Measurements from ENCODE around the gene KRTAP10-3.

KRTAP10-3 gene

DNA sequence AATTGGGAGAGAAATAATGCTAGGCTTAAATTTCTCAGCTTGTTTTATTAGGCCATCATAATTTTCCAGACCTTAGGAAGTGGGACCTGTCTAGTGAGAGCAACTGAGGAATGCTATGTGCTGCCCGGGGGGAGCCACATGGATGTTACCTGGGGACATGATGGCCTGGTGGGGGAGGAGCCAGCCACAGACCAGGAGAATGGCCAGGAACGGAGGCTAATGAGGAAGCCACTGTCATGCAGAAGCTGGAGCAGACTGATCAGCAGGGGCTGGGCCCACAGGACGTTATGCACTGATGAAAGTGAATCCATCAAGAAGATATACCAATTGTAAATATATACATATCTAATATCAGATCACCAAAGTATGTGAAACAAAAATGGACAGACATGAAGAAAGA lies 14.0 kb downstream of the KRTAP10-3 start:
- no peak for FAIRE-seq

DNA sequence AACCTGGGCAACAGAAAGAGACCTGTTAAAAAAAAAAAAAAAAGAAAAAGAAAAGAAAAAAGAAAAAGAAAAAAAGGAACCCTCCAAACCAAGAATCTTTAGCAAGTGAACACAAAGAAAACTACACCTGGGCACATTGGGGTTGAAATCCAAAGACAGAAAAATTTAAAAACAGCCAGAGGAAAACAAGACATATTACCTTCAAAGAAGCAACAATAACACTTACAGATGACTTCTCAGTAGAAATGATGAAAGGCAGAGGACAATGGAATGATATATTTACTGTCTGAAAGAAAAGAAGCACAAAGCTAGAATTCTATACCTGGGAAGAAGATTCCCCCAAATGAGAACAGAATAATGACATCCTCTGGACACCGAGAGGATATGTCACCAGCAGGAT lies 15.9 kb downstream of the KRTAP10-3 start:
- no peak for FAIRE-seq

DNA sequence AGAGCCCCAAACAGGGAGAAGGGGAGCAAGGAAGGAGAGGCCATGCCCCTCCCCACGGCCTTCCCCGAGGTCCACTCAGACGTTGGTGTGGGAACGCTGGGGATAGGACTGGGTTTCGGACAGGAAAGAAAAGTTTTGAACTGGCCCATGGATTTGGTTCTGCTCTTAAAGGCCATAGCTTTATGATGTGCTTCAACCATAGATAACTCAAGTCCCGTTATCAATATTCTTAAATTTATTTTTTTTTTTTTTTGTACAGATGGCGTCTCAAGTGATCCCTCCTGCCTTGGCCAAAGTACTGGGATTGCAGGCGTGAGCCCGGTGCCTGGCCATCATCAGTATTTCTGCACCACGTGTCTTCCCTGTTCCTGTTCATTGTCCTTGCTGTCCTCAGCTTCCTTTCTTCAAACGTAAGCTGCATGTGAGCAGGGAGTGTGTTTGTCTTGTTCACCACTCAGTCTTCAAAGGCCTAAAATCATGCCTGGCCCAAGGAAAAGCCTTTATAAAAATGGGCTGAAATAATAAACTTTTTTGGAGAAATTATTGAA lies 17.8 kb downstream of the KRTAP10-3 start:
- FAIRE-seq: no peak

DNA sequence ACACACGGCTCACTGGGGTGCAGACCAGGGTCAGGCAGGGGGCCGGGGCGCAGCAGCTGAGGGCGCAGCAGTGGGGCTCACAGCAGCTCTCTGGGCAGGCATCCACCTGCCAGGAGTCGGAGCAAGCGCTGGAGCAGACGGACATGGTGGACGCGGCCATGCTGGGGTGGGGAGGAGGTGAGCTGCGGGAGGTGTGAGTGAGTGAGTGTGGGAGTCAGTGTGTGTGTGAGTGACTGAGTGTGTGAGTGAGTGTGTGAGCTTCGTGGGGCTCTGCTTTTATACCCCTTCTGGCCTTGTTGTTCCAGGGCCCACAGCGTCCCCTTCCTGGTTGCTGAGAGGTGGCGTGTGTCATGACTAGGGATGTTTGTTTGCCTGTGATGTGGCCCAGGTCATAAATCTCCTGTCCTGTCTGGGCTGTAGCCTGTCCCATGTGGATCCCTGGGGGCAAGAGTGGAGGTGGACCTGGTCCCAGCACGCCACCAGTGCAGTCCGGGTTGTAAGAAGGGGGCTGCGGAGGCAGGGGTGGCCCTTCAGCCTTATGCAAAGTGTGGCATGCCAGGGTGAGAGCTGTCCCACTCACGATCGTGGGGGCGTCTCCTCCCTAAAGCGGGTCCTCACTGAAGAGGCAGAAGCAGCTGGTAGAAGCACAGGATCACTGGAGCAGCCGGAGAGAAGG lies 18.5 kb downstream of the KRTAP10-3 start, which contains the start of gene KRTAP10-1:
Gene KRTAP10-1 (minus strand): TSS at position 205 of the 676 bp plus-strand sequence. CDS start 45 bp downstream, at position 160.
- FAIRE-seq: no peak

DNA sequence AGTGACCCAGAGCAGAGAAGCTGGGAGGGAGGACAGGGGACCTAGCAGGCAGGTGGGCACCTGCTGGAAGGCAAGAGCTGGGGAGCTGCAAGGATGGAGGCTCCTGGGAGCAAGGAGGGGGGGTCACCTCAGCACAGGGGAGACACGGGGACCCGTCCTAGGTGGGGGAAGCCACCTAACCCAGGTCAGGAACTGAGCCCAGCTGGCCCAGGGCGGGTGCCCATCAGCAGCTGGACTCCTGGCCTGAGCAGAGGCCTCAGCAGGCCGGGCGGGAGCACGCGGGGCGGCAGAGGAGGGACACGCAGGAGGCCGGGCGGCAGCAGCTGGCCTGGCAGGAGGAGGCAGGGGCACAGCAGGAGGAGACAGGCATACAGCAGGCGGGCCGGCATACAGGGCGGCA lies 19.5 kb downstream of the KRTAP10-3 start:
- FAIRE-seq: no peak

DNA sequence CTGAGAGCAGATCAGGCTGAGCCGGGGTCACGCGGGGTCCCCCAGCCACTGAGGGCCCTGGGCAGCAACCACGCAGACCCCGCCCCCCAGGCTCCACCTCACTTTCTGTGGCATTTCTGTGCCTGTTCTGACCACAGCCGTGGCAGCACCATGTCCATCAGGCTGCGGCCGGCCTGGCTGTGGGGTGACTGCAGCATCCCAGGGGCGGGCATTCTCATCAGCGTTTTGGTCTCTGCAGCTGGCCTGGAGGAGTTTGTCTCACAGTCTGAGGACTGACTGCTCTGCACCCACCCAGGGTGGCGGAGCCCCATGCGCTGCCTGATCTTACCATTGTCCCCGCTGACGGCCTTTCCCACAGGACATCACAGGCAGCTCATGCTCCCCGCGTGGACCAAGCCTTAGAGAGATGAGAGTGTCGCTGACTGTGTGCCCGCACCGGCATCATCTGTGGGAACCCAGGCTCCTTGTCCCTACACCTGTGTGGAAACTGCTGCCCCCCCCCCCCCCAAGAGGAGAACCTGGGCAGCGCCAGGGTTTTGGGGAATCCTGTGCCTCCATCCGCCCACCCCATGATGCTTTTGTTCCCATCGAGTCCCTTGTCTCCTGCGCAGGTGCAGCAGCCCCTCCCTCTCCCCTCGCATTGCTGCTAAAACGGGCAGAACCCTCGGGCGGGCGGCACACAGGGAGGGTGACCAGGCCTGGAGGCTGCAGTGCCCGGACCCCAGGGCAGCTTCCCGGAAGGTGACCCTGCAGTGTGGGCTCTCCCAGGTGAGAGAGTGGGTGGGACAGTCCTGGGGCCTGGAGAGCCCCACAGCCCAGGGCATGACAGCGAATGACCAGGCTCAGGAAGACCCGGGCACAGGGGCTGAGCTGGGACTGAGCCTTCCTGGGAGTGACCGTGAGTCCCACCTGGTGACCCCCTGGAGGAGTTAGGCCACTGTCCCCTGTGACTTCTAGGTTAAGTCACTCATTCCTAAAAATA lies 20.4 kb downstream of the KRTAP10-3 start:
- no peak for FAIRE-seq

DNA sequence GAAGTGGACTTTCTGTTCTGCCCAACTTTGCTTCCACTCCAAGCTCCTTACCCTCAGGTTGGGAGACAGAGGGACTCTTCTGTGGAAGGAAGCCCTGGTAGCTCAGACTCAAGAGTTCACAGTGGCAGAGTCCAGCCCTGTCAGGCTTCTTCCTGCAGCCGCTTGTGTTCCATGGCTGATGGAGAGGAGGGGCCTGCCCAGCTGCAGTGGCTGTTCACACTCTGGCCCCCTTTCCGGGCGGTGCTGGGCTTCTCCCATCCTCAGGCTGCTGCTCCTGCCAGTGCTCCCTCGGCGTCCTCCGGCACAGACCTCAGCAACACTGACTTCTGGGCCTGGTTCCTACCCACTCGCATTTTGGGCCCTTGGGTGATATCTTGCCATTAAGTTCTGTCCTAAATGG lies 22.6 kb downstream of the KRTAP10-3 start:
- no peak for FAIRE-seq

DNA sequence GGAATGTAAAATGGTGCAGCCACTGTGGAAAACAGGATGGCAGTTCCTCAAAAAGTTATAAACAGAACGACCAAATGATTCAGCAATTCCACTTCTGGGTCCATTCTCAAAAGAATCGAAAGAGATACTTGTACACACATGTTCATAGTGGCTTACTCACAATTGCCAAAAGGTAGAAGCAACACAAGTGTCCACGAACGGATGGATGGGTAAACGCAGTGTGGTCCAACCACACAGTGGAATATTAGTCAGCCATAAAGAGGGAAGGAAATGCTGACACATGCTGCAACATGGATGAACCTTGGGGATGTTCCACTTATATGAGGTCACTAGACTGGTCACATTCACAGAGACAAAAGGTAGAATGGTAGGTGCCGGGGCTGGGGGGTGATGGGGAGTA lies 23.9 kb downstream of the KRTAP10-3 start:
- FAIRE-seq: no peak

DNA sequence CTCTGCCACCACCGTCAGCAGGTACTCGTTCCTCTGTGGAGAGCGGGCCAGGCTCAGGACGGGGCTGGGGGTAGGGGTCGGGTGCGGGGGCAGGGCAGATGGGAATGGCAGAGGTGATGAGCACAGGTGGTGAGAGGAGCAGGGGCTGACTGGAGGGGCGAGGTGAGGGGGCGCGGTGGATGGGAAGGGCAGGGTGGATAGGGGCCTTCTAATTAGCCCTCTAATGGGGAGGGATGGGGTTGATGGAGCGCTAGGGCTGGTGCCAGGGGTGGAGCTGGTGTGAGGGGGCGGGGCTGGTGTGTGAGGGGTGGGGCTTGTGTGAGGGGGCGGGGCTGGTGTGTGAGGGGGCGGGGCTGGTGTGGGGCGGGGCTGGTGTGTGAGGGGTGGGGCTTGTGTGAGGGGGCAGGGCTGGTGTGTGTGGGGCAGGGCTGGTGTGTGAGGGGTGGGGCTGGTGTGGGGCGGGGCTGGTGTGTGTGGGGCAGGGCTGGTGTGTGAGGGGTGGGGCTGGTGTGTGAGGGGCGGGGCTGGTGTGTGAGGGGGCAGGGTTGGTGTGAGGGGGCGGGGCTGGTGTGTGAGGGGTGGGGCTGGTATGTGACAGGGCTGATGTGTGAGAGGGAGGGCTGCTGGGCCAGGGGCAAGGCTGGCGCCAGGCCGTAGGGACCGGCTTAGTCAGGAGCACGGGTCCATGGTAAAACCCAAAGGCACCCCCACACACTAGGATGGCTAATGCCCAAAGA lies 24.5 kb downstream of the KRTAP10-3 start:
- no peak for FAIRE-seq

DNA sequence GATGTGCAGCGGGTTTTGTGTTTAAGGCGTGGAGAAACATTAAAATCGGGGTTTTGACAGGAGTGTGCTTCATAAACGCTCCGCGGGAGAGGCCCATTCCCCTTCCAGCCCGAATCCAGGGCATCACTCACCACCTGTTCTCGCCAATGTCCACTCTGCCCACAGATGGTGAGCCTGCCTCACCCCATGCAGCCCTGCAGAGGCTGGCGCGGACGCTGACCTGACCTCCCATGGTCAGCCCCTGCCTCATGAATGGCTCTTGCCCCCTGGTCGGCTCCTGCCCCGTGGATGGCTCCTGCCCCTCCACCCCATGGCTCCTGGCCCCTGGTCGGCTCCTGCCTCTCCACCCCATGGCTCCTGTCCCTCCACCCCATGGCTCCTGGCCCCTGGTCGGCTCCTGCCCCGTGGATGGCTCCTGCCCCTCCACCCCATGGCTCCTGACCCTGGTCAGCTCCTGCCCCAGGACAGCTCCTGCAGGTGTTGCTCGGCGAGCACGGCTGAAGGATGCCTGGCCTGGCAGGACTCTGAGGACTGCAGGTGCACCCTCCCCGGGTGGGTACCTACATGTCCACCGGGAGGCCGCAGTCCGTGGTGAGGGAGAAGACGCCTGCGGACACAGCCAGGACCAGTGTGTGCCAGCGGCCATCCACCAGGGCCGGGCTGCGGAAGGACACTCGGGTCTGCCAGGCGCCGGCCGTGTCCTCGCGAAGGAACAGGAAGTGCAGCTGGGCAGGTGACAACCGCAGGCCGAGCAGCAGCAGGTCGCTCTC lies 25.3 kb downstream of the KRTAP10-3 start:
- FAIRE-seq: no peak

DNA sequence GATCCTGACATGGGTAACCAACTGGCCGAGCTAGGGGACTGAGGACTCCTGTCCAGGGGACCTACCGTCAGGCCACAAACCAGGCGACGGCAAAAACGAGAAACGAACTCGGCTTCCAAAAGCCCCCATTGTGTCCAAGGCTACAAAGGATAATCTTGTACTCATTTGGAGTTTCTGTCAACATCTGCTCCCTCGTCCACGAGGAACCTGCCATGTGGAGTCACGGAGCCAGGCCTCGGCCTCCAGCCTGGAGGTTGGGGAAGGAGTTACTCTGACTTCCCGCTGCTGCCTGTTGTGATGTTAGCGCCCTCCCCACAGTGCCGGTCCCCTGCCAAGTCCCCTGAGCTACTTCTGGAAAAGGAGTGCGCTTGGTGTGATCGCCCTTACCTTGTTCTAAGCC lies 25.9 kb downstream of the KRTAP10-3 start:
- FAIRE-seq: no peak

DNA sequence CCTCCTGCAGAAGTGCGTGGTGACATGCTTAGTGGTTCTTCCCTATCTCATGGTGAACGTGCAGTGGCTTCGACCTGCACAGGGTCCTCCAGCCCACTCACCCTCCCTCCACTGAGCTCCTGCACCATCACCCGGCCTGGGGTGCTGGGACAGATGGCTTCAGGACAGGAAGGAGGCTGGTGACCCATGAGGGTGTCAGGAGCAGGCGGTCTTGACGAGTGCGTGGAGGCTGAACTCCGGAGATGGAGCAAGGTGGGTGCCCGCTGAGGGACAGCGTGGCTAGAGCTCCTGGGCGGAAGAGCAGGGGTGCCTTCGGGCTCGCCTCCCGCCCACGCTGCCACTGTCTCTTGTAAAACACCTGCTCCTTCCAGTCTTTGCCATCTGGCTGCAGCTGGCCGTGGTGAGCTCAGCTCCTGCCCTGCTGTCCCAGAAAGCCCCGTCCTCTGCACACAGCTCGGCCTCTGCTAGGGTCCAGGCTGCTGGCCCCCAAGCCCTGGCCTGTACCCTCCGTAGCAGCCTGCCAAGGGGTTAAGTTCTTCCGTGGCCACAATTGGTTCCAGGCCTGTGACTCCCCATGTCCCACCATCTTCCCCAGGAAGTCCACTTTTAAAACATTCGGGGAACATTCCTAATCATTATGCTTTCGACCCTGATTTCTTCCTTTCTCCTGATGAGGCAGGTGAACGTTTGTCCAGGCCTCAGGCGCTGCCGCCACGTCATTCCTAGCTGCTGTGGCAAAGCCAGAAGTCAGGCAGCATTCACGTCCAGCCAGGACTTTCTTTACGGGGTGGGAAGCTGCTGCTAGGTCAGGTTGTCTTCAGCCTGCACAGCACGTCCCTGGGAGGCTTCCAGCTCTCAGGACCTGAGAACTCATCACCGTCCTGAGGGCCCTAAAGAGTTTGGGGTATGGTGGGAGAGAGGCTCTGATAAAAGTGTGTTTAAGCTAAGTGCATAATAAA lies 26.7 kb downstream of the KRTAP10-3 start:
- FAIRE-seq: no peak

DNA sequence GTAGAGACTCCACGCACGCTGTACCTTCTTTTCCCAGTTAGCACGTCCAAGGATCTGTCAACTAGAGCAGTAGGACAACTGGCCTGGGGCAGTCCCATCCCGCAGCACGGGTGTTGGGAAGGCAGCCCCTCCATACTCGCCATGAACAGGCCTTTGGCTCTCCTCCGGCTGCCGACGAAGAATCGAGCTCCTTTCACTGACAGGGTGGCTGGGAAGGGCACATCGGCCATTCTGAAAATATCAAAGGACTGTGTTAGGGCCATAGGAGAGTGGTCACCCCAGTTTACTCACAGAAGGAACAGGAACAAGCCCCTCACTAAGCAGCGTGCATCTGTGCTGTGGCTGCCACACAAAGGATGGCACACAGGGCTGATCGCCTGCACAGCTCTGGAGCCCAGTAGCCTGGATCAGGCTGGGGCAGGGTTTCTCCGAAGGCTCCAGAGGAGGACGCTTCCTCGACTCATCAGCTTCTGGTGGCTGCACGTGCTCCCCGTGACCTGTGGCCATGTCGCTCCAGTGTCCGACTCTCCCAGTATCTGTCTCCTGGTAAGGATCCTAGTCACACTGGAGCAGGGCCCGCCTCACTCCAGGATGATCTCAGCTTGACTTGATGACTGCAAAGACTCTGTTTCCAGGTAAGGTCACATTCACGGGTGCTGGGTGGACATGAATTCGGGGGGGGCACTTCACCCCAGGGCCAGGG lies 27.5 kb downstream of the KRTAP10-3 start:
- no peak for FAIRE-seq

DNA sequence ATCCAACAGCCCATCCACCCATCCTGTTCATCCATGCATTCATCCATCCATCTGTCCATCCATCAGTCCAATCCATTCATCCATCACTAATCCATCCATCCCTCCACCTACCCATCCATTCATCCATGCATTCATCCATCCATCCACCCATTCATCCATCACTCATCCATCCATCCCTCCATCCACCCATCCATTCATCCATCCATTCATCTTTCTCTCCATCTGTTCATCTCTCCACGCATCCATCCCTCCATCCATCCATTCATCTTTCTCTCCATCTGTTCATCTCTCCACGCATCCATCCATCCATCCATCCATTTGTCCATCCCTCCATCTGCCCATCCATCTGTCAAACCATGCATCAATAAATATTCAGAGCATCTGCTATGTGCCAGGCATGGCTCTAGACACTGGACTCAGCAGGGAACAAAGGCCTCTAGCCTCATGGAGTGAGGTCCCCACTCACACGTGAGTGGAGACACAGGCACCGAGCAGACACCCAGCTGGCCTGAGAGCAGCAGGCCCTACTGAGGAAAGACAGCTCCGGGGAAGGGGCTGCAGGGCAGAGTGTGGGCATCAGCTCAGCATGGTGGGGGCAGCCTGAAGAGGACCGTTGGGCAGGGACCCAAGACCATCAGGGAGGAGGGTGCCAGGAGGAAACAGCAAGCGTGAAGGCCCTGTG lies 28.2 kb downstream of the KRTAP10-3 start:
- no peak for FAIRE-seq

DNA sequence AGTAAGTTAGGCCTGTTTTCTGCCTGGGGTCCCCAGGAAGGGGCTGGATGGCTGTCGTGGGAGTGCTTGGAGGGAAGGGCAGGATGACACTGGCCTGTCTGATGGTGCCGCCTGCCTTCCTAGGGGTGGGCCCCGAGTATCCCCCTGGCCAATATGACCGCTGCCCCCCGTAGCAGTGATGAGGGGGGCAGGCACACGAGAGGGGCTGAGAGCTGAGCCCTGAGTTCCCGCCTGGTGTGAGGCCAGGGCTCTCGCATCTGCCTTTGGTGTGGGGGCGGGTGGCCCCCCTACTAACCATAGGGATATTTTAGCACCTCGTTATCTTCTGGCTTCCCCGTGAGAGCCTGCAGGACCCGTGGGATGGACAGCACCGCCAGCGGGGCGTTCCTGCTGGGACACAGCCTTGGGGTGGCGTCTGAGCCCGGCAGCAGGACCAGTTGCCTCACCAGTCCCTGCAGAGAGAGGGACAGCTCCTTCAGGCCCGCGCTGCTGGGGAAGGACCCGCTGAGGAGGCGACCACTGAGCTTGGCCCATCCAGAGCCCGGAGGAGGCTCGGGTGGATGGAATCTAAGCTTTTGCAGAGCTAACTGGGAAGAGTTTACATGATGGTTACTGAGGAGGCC lies 29.0 kb downstream of the KRTAP10-3 start:
- FAIRE-seq: no peak

DNA sequence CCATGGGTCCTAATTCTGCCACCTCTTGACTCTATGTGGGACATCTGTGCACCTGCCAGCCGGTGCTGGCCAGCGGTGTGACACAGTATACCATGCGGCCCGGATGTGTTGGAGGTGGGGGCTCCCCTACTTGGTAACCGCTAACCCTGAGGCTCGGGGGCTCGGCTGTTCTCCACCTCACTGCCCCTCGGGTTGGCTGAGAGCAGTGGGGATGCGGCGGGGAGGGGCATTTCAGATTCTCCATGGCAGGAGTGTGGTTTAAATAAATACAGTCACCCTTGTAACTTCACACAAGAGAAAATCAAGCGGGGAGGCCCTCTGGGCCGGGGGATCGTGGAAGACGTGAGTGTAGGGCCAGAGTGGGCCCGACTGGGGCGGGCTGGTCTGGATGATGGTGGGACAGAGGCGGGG lies 29.6 kb downstream of the KRTAP10-3 start:
- no peak for FAIRE-seq

DNA sequence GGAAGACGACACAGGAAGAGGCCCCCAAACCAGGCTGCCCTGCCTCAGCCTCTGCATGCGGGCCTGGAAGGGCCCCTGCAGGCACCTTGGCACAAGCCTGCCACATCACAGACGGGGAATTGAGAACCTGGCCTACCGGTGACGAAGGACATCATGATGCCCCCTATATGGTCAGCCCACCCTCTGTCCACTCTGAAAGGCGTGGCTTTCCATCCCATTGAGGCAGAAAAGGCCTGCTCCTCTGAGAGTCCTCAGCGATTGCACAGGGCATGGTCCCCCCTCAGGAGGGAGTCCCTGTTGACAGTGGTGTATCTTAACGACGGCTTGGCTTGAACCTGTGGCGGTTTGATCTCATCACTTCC lies 30.0 kb downstream of the KRTAP10-3 start:
- no peak for FAIRE-seq

DNA sequence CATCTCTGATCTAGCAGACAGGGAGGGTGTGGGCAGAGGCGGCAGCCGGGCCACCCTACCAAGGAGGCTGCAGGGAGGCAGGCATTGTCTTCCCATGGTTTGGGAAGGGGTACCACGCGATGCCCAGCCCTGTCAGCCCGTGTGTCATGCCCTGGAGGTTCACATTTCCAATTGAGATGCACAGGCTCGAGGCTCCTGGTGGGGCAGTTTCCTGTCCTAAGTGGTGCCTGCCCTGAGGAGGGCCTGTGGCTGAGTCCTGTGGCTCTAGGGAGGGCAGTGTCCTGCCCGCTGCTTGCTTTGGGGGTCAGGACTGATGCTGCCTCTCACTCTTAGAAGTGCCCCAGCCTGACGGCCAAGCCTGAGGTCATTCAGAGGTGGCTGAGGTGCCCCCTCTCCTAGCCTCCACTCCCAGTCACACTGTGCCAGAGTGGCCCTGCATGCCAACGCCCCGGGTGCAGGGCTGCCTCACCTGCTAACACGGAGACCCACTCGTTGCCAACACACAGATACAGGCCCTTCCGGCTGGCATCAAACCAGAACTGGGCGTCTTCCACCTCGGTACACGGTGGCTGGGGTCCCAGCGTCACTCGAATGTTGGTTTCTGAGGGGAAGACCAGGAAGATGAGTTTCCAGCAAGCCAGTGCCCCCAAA lies 30.5 kb downstream of the KRTAP10-3 start:
- FAIRE-seq: no peak

Data from colon (tissue), 2 donors.